ENCODE measurements around the gene CBX2. TPM values are rescaled to one million over a fixed set of nuclear protein-coding genes. Genes with fewer than 3 reads are reported as not detected.

The CBX2 gene
- total RNA-seq, 1 donor from 2014 or later: 11.9 TPM

- no peak for TF ChIP-seq CTCF (IDR thresholded peaks at IDR 0.05; ENCODE audit: insufficient read depth, low read length, poor library complexity, severe bottlenecking)
- H3K36me3 ChIP-seq (ENCODE audit: control insufficient read depth, insufficient read depth, low read length): no peaks in the 10 kb centered on the region
- DNase-seq (ENCODE audit: low read depth): no peak
- H3K27me3 ChIP-seq (ENCODE audit: control insufficient read depth, insufficient read depth, low read length): peaks cover 13% of the 10 kb centered on the region
- no peak overlapping the region for H3K4me3 ChIP-seq (ENCODE audit: low read depth, low read length)
Measured at GRCh38 chr17:79781736-79782575, 4.0 kb downstream of the CBX2 start.

GRCh38 chr17:79783891-79784290 is 5.9 kb downstream of the CBX2 start:
- Histone ChIP-seq H3K27me3 (ENCODE audit: control insufficient read depth, insufficient read depth, low read length) (peaks cover 15% of the 10 kb centered on the region), H3K4me3 (ENCODE audit: low read depth, low read length) (no peak overlapping the region), H3K36me3 (ENCODE audit: control insufficient read depth, insufficient read depth, low read length) (no peaks in the 10 kb centered on the region)
- no peak for DNase-seq (ENCODE audit: low read depth)
- TF ChIP-seq CTCF (IDR thresholded peaks at IDR 0.05; ENCODE audit: insufficient read depth, low read length, poor library complexity, severe bottlenecking): no peak

- no peak overlapping the region for H3K4me3 ChIP-seq (ENCODE audit: low read depth, low read length)
- no peak for DNase-seq (ENCODE audit: low read depth)
- no peak for TF ChIP-seq CTCF (IDR thresholded peaks at IDR 0.05; ENCODE audit: insufficient read depth, low read length, poor library complexity, severe bottlenecking)
- no peaks in the 10 kb centered on the region for H3K36me3 ChIP-seq (ENCODE audit: control insufficient read depth, insufficient read depth, low read length)
- peaks cover 18% of the 10 kb centered on the region for H3K27me3 ChIP-seq (ENCODE audit: control insufficient read depth, insufficient read depth, low read length)
Measured at GRCh38 chr17:79784353-79785016, 6.5 kb downstream of the CBX2 start.

- DNase-seq (ENCODE audit: low read depth): no peak
- no peak overlapping the region for H3K4me3 ChIP-seq (ENCODE audit: low read depth, low read length)
- TF ChIP-seq CTCF (IDR thresholded peaks at IDR 0.05; ENCODE audit: insufficient read depth, low read length, poor library complexity, severe bottlenecking): no peak
- peaks cover 25% of the 10 kb centered on the region for H3K27me3 ChIP-seq (ENCODE audit: control insufficient read depth, insufficient read depth, low read length)
- no peaks in the 10 kb centered on the region for H3K36me3 ChIP-seq (ENCODE audit: control insufficient read depth, insufficient read depth, low read length)
Measured at GRCh38 chr17:79785017-79785899, 7.3 kb downstream of the CBX2 start.

GRCh38 chr17:79785900-79786810 is 8.2 kb downstream of the CBX2 start:
- H3K4me3 ChIP-seq (ENCODE audit: low read depth, low read length): no peak overlapping the region

More at GRCh38 chr17:79785900-79786810, 8.2 kb downstream of the CBX2 start:
- no peaks in the 10 kb centered on the region for H3K36me3 ChIP-seq (ENCODE audit: control insufficient read depth, insufficient read depth, low read length)
- DNase-seq (ENCODE audit: low read depth): no peak
- TF ChIP-seq CTCF (IDR thresholded peaks at IDR 0.05; ENCODE audit: insufficient read depth, low read length, poor library complexity, severe bottlenecking): no peak
- H3K27me3 ChIP-seq (ENCODE audit: control insufficient read depth, insufficient read depth, low read length): peaks cover 34% of the 10 kb centered on the region
